A549 (cell line): ENCODE measurements around the gene NIBAN1. TPM values are rescaled to one million over a fixed set of nuclear protein-coding genes. Genes with fewer than 3 reads are reported as not detected.

Source experiments
- ATAC-seq, 2 experiments: fragments of 200-7000 bp in 1 of 2; fragments of >200 bp in 1 of 2; cut with Nextera tagmentation in 1 of 2; cut with Tn5 transposase in 1 of 2; 3 replicates each; pipeline versions ENCODE4 v1.8.0 to v1.9.1; 2018 to 2020; ENCODE audit warnings: mild to moderate bottlenecking in 1 of 2, moderate library complexity in 1 of 2
- CTCF ChIA-PET: fragments of 300-600 bp; sonication (Branson Sonifier 250); formaldehyde crosslinking; extraction: SDS; loops from one replicate; lab custom pipeline; 2021; ENCODE audit warnings: antibody characterized with exemption, inconsistent platforms; lab: Yijun Ruan, JAX
- POLR2A ChIA-PET: fragments of 350-600 bp; formaldehyde crosslinking; extraction: SDS; loops from one replicate; lab custom pipeline; 2021; ENCODE audit warnings: antibody characterized with exemption, inconsistent platforms; lab: Yijun Ruan, JAX
- DNase-seq, 2 experiments: peaks; one replicate each; pipeline versions ENCODE4 v3.0.0 to v3.0.0-alpha.2; 2011 to 2016; ENCODE audit warnings: low read depth in 1 of 2, low spot score in 1 of 2
- FAIRE-seq: peaks from 2 replicates; lab custom pipeline; 2011; peaks lifted over from hg19 to GRCh38; lab: Jason Lieb, UNC
- H3K27ac ChIP-seq, 2 experiments: fragments of >200 bp; sonication (Bioruptor Twin); formaldehyde crosslinking; 3 replicates each; pipeline ENCODE4 v1.5.1; 2016 to 2017
- H3K4me1 ChIP-seq: fragments of >200 bp; sonication (Bioruptor Twin); formaldehyde crosslinking; 3 replicates; pipeline ENCODE4 v1.6.1; 2016
- H3K4me2 ChIP-seq: fragments of >200 bp; sonication (Bioruptor Twin); formaldehyde crosslinking; 3 replicates; pipeline ENCODE4 v1.6.1; 2016
- H3K4me3 ChIP-seq: fragments of >200 bp; sonication (Bioruptor Twin); formaldehyde crosslinking; 3 replicates; pipeline ENCODE4 v1.5.1; 2016
- H3K9me3 ChIP-seq: fragments of >200 bp; sonication (Bioruptor Twin); formaldehyde crosslinking; 3 replicates; pipeline ENCODE4 v1.6.1; 2016
- CBX8 ChIP-seq: fragments of 200-600 bp; sonication (generic); IDR thresholded peaks from 2 replicates; pipeline ENCODE4 v1.6.1; 2016
- CEBPB ChIP-seq, 2 experiments: fragments of >200 bp in 1 of 2; sonication (Bioruptor Twin) in 1 of 2; formaldehyde crosslinking in 1 of 2; IDR thresholded peaks; 2 replicates each; pipeline ENCODE4 v1.6.1; 2012 to 2016
- CHD4 ChIP-seq: fragments of 200-600 bp; sonication (generic); IDR thresholded peaks from 2 replicates; pipeline ENCODE4 v1.6.1; 2016; ENCODE audit warnings: antibody characterized with exemption, mild to moderate bottlenecking, borderline replicate concordance
- EHMT2 ChIP-seq: fragments of 200-600 bp; sonication (generic); IDR thresholded peaks from 2 replicates; pipeline ENCODE4 v1.6.1; 2016; ENCODE audit warnings: antibody characterized with exemption, low read depth, mild to moderate bottlenecking, moderate library complexity
- EP300 ChIP-seq, 2 experiments: fragments of >200 bp; sonication (Bioruptor Twin); formaldehyde crosslinking; IDR thresholded peaks; 2 replicates in 1 of 2; 3 replicates in 1 of 2; pipeline ENCODE4 v1.6.1; 2016 to 2017
- ESRRA ChIP-seq: fragments of 150-350 bp; IDR thresholded peaks from 2 replicates; pipeline ENCODE4 v1.6.1; 2014; ENCODE audit warnings: mild to moderate bottlenecking, low read length, borderline replicate concordance
- FOXS1 ChIP-seq: fragments of 250-450 bp; sonication (Bioruptor Pico); IDR thresholded peaks from 2 replicates; pipeline ENCODE4 v1.5.0; 2020; ENCODE audit warnings: mild to moderate bottlenecking, moderate library complexity
- HEYL ChIP-seq: fragments of 250-450 bp; sonication (Bioruptor Pico); IDR thresholded peaks from 2 replicates; pipeline ENCODE4 v1.8.0; 2021; ENCODE audit warnings: mild to moderate bottlenecking, moderate library complexity
- HOXB13 ChIP-seq: fragments of 250-450 bp; sonication (Bioruptor Pico); IDR thresholded peaks from 2 replicates; pipeline ENCODE4 v1.5.0; 2020; ENCODE audit warnings: low read depth, mild to moderate bottlenecking, moderate library complexity
- JUN ChIP-seq, 2 experiments: fragments of >200 bp; sonication (Bioruptor Twin); formaldehyde crosslinking; IDR thresholded peaks; 2 replicates in 1 of 2; 3 replicates in 1 of 2; pipeline ENCODE4 v1.6.1; 2016 to 2017
- KDM1A ChIP-seq: fragments of 200-600 bp; sonication (generic); IDR thresholded peaks from 2 replicates; pipeline ENCODE4 v1.6.1; 2016; ENCODE audit warnings: low read depth, mild to moderate bottlenecking
- MAFK ChIP-seq: fragments of 450-650 bp; IDR thresholded peaks from 2 replicates; pipeline ENCODE4 v1.6.1; 2014; ENCODE audit not compliant: partially characterized antibody
- NR3C1 ChIP-seq: fragments of >200 bp; sonication (Bioruptor Twin); formaldehyde crosslinking; IDR thresholded peaks from 3 replicates; pipeline ENCODE4 v1.6.1; 2017
- POLR2A ChIP-seq: IDR thresholded peaks from 2 replicates; pipeline ENCODE4 v1.6.1; 2012; ENCODE audit warnings: mild to moderate bottlenecking, low read length
- RARB ChIP-seq: fragments of 250-450 bp; sonication (Bioruptor Pico); IDR thresholded peaks from 2 replicates; pipeline ENCODE4 v1.8.0; 2021; ENCODE audit warnings: mild to moderate bottlenecking, moderate library complexity
- RCOR1 ChIP-seq: fragments of 150-350 bp; IDR thresholded peaks from 2 replicates; pipeline ENCODE4 v1.6.1; 2014; ENCODE audit warnings: antibody characterized with exemption, low read length, low read depth
- RNF2 ChIP-seq: fragments of 200-600 bp; sonication (generic); IDR thresholded peaks from 2 replicates; pipeline ENCODE4 v1.6.1; 2016; ENCODE audit warnings: low read depth, mild to moderate bottlenecking, antibody characterized with exemption, moderate library complexity, borderline replicate concordance
- SREBF2 ChIP-seq: fragments of 450-650 bp; IDR thresholded peaks from 2 replicates; pipeline ENCODE4 v1.6.1; 2014; ENCODE audit warnings: mild to moderate bottlenecking, moderate library complexity
- WGBS: methylation state at CpG from one replicate; pipeline ENCODE4 v1.1.6; 2017; ENCODE audit errors: missing lambda C conversion rate; 5-methylcytosine and 5-hydroxymethylcytosine counted together
- polyA plus RNA-seq, 4 experiments: library from polyadenylated mRNA; depleted of rRNA in 3 of 4; stranded (reverse); fragments of >200 nt; fragmentation: RNase III in 1 of 4; extraction: RNeasy Plus Mini Kit Qiagen cat#74134 plus additional on column Dnase treatment in 1 of 4; gene quantifications; 2 replicates in 3 of 4; 3 replicates in 1 of 4; pipeline ENCODE4 v1.2.3, GENCODE V29; 2011 to 2017
- TF ChIP-seq, protein P1 (sequence below): IDR thresholded peaks from 2 replicates; pipeline ENCODE4 v1.6.1; 2012
- TF ChIP-seq, protein P2 (sequence below): fragments of >200 bp; sonication (Bioruptor Twin); formaldehyde crosslinking; IDR thresholded peaks from 2 replicates; pipeline ENCODE4 v1.6.1; 2016
- TF ChIP-seq, protein P3 (sequence below): IDR thresholded peaks from 2 replicates; pipeline ENCODE4 v1.6.1; 2012; ENCODE audit warnings: low read depth, borderline replicate concordance
- TF ChIP-seq, protein P4 (sequence below): fragments of 250-450 bp; sonication (Bioruptor Pico); IDR thresholded peaks from 2 replicates; pipeline ENCODE4 v1.5.0; 2020; ENCODE audit warnings: low read depth, mild to moderate bottlenecking, moderate library complexity
- TF ChIP-seq, protein P5 (sequence below): fragments of >200 bp; sonication (Bioruptor Twin); formaldehyde crosslinking; IDR thresholded peaks from 3 replicates; pipeline ENCODE4 v1.6.1; 2016
- TF ChIP-seq, protein P6 (sequence below): fragments of >200 bp; sonication (Bioruptor Twin); formaldehyde crosslinking; IDR thresholded peaks from 3 replicates; pipeline ENCODE4 v1.5.1; 2016

NIBAN1 gene
- polyA plus RNA-seq, 2 of the 4 experiments (the other 2 are of a cell fraction) = 0.35 to 12.7 TPM

DNA sequence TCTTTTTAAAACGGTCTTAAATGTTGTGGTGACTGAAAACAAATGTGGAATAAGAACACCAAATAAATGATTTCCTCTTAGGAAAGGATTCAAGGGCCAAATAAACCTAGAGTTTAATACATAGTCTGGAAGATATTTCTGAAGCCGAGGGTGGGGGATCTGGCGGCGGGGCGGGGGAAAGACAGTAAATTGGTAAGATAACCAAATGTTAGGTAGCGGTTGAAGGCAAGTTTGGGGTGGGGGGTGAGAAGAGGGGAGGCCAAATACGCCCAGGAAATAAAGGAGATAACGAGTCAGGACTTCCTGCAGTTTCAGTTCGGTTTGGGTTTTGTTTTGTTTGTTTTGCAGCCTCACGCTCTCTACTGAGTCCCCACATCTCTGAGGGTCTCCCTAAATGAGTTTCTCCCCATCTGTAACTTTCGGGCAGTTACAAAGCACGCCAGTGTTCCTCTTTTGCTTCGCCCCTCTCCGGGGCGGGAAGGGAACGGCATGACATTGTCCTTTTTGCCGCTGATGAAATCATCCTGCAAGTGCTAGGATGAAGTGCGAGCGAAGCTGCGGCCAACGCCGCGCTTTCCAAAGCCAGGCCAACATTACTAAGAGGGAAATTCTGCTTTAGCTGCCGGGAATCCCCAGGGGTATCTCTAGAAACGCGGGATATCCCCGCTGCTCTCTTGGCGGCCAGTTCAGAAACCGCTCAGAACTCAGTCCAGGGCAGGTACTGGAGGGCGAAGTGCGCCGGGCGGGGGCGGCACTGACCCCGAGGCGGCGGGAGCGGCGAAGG is 844 bp downstream of the NIBAN1 start:
- FAIRE-seq = no peak
- TF ChIP-seq ESRRA (no peak), EP300 (IDR thresholded peaks at IDR 0.05) (no peak), HOXB13 (CRISPR knock-in tag) (no peak), CBX8 (peak; percentile 85; the same call in 1 of the 2 replicates), RCOR1 (no peak), CHD4 (no peak), RNF2 (peak; percentile 87; the same call in 1 of the 2 replicates), MAFK (no peak), CEBPB (IDR thresholded peaks at IDR 0.05) (no peak), FOXS1 (CRISPR knock-in tag) (no peak), KDM1A (no peak), HEYL (CRISPR knock-in tag) (no peak), JUN (IDR thresholded peaks at IDR 0.05) (peak in 1 of 2 experiments; percentile 47; a peak in 1 of 5 replicates), EHMT2 (no peak), SREBF2 (no peak), RARB (CRISPR knock-in tag) (no peak), POLR2A (no peak), NR3C1 (no peak)
- TF ChIP-seq, protein P1, sequence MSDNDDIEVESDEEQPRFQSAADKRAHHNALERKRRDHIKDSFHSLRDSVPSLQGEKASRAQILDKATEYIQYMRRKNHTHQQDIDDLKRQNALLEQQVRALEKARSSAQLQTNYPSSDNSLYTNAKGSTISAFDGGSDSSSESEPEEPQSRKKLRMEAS = 0 out of 2 replicates have a peak, but pooled peaks have one; percentile 35
- TF ChIP-seq, protein P2, sequence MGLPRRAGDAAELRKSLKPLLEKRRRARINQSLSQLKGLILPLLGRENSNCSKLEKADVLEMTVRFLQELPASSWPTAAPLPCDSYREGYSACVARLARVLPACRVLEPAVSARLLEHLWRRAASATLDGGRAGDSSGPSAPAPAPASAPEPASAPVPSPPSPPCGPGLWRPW = no peak
- TF ChIP-seq, protein P3, sequence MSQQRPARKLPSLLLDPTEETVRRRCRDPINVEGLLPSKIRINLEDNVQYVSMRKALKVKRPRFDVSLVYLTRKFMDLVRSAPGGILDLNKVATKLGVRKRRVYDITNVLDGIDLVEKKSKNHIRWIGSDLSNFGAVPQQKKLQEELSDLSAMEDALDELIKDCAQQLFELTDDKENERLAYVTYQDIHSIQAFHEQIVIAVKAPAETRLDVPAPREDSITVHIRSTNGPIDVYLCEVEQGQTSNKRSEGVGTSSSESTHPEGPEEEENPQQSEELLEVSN = peak; percentile 73
- TF ChIP-seq, protein P4, sequence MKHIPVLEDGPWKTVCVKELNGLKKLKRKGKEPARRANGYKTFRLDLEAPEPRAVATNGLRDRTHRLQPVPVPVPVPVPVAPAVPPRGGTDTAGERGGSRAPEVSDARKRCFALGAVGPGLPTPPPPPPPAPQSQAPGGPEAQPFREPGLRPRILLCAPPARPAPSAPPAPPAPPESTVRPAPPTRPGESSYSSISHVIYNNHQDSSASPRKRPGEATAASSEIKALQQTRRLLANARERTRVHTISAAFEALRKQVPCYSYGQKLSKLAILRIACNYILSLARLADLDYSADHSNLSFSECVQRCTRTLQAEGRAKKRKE (CRISPR knock-in tag) = no peak
- TF ChIP-seq, protein P5, sequence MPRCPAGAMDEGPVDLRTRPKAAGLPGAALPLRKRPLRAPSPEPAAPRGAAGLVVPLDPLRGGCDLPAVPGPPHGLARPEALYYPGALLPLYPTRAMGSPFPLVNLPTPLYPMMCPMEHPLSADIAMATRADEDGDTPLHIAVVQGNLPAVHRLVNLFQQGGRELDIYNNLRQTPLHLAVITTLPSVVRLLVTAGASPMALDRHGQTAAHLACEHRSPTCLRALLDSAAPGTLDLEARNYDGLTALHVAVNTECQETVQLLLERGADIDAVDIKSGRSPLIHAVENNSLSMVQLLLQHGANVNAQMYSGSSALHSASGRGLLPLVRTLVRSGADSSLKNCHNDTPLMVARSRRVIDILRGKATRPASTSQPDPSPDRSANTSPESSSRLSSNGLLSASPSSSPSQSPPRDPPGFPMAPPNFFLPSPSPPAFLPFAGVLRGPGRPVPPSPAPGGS = no peak
- TF ChIP-seq, protein P6, sequence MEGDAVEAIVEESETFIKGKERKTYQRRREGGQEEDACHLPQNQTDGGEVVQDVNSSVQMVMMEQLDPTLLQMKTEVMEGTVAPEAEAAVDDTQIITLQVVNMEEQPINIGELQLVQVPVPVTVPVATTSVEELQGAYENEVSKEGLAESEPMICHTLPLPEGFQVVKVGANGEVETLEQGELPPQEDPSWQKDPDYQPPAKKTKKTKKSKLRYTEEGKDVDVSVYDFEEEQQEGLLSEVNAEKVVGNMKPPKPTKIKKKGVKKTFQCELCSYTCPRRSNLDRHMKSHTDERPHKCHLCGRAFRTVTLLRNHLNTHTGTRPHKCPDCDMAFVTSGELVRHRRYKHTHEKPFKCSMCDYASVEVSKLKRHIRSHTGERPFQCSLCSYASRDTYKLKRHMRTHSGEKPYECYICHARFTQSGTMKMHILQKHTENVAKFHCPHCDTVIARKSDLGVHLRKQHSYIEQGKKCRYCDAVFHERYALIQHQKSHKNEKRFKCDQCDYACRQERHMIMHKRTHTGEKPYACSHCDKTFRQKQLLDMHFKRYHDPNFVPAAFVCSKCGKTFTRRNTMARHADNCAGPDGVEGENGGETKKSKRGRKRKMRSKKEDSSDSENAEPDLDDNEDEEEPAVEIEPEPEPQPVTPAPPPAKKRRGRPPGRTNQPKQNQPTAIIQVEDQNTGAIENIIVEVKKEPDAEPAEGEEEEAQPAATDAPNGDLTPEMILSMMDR = no peak
- 19% methylated on average over 27 of the region's 39 CpGs for WGBS
- no peaks in the 10 kb centered on the region; the same call in 2 of the 3 replicates for H3K4me1 ChIP-seq
- peak overlapping the region; percentile 73 to 88 for H3K27ac ChIP-seq
- peak overlapping the region; percentile 79 for H3K4me2 ChIP-seq
- no peaks in the 10 kb centered on the region for H3K9me3 ChIP-seq
- POLR2A ChIA-PET = no interaction called here
- peak overlapping the region; percentile 70 for H3K4me3 ChIP-seq
- CTCF ChIA-PET = interaction anchor here (0.7 to 17.1 kb wide), 6 partner anchors 8 to 164 kb away, joined by 3 to 222 read pairs (median 4); no protein-coding TSS in a partner anchor
- ATAC-seq = peak; percentile 78 to 79
- peak; percentile 29 to 33 for DNase-seq
